GM12864 (cell line): Measurements from ENCODE around the gene CMC1.

ENCODE experiments used
- DNase-seq: peaks from one replicate; pipeline ENCODE4 v3.0.0-alpha.2; 2011; ENCODE audit warnings: low read depth
- H3K4me3 ChIP-seq: 2 replicates; pipeline ENCODE4 v1.5.1; 2011; ENCODE audit warnings: mild to moderate bottlenecking, low read depth, low read length, control low read depth
- TF ChIP-seq, protein P1 (sequence below): IDR thresholded peaks from 2 replicates; pipeline ENCODE4 v1.5.1; 2011; ENCODE audit warnings: low read depth, mild to moderate bottlenecking, moderate library complexity, low read length, control low read depth, inconsistent platforms; ENCODE audit errors: missing control alignments

Gene CMC1

DNA sequence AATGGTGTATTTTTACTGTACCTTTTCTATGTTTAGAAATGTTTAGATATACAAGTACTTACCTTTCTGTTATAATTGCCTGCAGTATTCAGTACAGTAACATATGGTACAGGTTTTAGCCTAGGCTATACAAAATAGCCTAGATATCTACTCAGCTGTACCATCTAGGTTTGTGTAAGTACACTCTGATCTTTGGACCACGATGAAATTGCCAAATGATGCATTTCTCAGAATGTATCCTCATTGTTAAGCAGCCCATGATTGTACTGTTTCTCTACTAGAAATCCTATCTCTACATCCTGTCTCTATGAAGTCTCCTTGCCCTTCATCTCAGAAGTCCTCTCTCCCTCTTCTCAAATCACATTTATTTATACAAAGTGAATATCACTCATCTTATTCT lies 74.3 kb downstream of the CMC1 start:
- no peak for DNase-seq
- no peak overlapping the region for H3K4me3 ChIP-seq
- TF ChIP-seq, protein P1, sequence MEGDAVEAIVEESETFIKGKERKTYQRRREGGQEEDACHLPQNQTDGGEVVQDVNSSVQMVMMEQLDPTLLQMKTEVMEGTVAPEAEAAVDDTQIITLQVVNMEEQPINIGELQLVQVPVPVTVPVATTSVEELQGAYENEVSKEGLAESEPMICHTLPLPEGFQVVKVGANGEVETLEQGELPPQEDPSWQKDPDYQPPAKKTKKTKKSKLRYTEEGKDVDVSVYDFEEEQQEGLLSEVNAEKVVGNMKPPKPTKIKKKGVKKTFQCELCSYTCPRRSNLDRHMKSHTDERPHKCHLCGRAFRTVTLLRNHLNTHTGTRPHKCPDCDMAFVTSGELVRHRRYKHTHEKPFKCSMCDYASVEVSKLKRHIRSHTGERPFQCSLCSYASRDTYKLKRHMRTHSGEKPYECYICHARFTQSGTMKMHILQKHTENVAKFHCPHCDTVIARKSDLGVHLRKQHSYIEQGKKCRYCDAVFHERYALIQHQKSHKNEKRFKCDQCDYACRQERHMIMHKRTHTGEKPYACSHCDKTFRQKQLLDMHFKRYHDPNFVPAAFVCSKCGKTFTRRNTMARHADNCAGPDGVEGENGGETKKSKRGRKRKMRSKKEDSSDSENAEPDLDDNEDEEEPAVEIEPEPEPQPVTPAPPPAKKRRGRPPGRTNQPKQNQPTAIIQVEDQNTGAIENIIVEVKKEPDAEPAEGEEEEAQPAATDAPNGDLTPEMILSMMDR = no peak

DNA sequence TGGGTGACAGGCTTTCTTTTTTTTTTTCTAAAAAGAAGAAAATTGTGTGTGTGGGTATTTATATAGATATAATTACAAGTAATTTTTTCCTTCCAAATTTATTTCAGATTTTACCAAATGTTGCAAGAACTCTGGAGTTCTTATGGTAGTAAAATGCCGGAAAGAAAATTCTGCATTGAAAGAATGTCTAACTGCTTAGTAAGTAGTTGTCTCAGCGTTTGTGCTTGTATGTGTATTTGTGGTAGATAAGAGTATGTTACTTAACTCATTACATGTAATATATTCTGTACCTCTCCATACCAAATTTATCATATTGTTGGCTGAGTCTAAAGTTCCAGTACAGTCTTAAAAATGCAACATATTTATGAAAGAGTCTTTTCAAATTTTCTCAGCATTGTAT lies 74.8 kb downstream of the CMC1 start:
- no peak for DNase-seq
- TF ChIP-seq, protein P1 = no peak
- H3K4me3 ChIP-seq = no peak overlapping the region

DNA sequence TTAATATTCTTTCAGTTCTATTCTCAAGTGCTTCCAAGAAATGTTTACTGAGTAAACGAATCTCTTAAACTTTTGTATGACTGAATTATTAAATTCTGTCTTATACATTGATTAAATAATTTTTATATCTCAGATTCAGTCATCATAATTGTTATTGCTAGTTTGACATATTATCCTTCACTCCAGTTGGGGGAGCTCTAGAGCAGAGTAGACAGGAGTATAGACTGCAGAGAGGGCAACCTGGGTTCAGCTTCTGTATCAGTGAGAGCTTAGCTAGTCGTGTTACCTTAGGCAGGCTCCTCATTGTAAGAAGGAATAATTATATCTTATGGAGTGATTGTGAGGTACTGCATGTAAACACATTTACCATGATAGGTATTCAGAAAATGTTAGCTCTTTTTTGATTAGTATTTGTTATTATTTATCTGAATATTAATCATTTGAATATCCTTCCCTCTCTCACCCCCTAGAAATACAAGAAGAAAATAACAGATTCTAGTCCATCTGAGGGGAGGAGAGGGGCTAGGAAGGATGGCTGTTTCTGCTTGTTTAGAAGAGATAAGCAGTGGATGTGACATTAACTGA lies 76.1 kb downstream of the CMC1 start:
- DNase-seq = peak; percentile 8
- TF ChIP-seq, protein P1 = peak; percentile 57
- H3K4me3 ChIP-seq = no peak overlapping the region

DNA sequence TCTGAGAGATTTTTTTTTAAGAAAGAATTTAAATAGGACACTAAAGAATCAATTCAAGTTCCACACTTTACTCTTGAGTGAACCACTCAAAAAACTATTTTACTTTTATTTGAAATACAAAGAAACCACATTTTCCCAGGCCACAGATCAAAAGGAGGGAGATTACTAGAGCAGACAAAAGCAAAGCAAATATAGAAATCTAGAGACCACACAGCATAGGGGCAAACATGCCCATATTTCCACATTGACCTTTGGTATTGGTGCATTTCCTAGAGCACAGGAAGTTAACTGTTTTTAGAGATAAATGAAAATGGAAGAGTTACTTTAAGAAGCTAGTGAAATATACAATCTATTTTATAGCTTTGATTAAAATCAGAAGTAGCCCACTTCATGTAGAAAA lies 79.6 kb downstream of the CMC1 start:
- no peak for DNase-seq
- H3K4me3 ChIP-seq = no peak overlapping the region
- TF ChIP-seq, protein P1 = no peak

DNA sequence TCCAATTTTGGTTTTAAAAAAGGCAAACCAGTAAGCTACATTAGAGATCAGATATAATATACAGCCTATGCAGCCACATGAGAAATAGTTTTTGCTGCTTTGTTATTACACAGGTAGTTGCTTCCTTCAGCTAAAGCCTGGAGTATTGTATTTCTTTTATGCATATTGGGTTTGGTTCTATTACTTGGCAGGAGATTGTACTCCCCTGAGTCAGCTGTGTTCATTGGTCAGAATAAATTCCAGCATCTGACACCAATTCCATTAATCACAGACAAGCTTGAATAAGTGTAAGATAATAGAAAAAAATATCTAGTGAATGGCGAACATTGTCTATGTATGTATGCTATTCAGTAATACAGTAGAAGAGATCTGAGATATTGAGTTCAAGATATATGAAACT lies 81.0 kb downstream of the CMC1 start:
- TF ChIP-seq, protein P1 = no peak
- no peak for DNase-seq
- no peak overlapping the region for H3K4me3 ChIP-seq

DNA sequence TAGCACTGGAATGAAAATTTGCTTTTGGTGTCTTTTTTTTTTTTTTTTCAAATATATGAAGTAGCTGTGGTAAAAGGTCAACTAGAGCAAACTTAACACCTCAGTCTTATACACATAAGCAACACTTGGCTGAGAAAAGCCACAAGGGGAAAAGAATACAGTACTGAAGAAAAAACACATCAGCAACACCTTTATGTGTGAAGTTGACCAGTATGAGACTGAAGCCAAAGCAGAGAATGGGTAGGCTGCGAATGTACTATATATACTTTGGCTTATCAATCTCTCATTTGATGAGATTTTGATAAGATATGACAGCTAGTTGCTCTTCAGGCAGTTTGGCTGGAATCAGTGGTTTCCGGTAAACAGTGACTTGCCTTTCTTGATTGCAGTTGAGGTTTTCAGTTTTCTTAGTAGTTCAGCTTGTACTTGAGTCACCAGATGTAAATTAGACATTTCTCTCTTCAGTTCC lies 85.1 kb downstream of the CMC1 start:
- no peak overlapping the region for H3K4me3 ChIP-seq
- TF ChIP-seq, protein P1 = no peak
- DNase-seq = no peak
